Mesendoderm (in vitro differentiated cells): ENCODE results near the gene REN.

Source experiments
- DNase-seq: peaks from one replicate; pipeline ENCODE4 v3.0.0; 2013
- H2AK5ac ChIP-seq: 2 replicates; pipeline ENCODE4 v1.6.1; 2013; ENCODE audit warnings: low read length, inconsistent platforms
- H2BK120ac ChIP-seq: 2 replicates; pipeline ENCODE4 v1.6.1; 2013; ENCODE audit warnings: low read depth, mild to moderate bottlenecking, low read length, moderate library complexity, mixed read lengths
- H2BK15ac ChIP-seq: replicated peaks from 2 replicates; pipeline ENCODE4 v1.6.1; 2013; ENCODE audit warnings: low read depth, mild to moderate bottlenecking, moderate library complexity
- H2BK5ac ChIP-seq: 2 replicates; pipeline ENCODE4 v1.6.1; 2013; ENCODE audit warnings: low read length, inconsistent platforms
- H3K18ac ChIP-seq: 2 replicates; pipeline ENCODE4 v1.6.1; 2013; ENCODE audit warnings: mild to moderate bottlenecking, low read length, mixed read lengths
- H3K23ac ChIP-seq: one replicate; pipeline ENCODE4 v1.6.1; 2013; ENCODE audit warnings: low read length
- H3K27ac ChIP-seq: 2 replicates; pipeline ENCODE4 v1.5.1; 2013; ENCODE audit warnings: low read depth, mild to moderate bottlenecking, inconsistent platforms, low read length, moderate library complexity
- H3K27me3 ChIP-seq: 2 replicates; pipeline ENCODE4 v1.6.1; 2013; ENCODE audit warnings: low read length, control low read depth, mild to moderate bottlenecking, inconsistent platforms; ENCODE audit not compliant: insufficient read depth, poor library complexity
- H3K36me3 ChIP-seq: 2 replicates; pipeline ENCODE4 v1.6.1; 2013; ENCODE audit warnings: low read length, inconsistent platforms; ENCODE audit not compliant: control insufficient read depth, insufficient read depth
- H3K4ac ChIP-seq: one replicate; pipeline ENCODE4 v1.6.1; 2013; ENCODE audit warnings: low read depth, mild to moderate bottlenecking, low read length, moderate library complexity
- H3K4me1 ChIP-seq: 2 replicates; pipeline ENCODE4 v1.6.1; 2013; ENCODE audit warnings: low read depth, low read length, inconsistent platforms; ENCODE audit not compliant: control insufficient read depth
- H3K4me2 ChIP-seq: 2 replicates; pipeline ENCODE4 v1.6.1; 2013; ENCODE audit warnings: low read length
- H3K4me3 ChIP-seq: 2 replicates; pipeline ENCODE4 v1.5.1; 2013; ENCODE audit warnings: mild to moderate bottlenecking, low read length
- H3K56ac ChIP-seq: one replicate; pipeline ENCODE4 v1.6.1; 2013; ENCODE audit warnings: low read length
- H3K79me1 ChIP-seq: 2 replicates; pipeline ENCODE4 v1.6.1; 2013; ENCODE audit warnings: low read length, inconsistent platforms
- H3K79me2 ChIP-seq: 2 replicates; pipeline ENCODE4 v1.6.1; 2013; ENCODE audit warnings: mild to moderate bottlenecking, low read length; ENCODE audit not compliant: control insufficient read depth, insufficient read depth
- H3K9ac ChIP-seq: 2 replicates; pipeline ENCODE4 v1.6.1; 2013; ENCODE audit warnings: low read length, inconsistent platforms
- H4K5ac ChIP-seq: one replicate; pipeline ENCODE4 v1.6.1; 2013; ENCODE audit warnings: low read length
- H4K8ac ChIP-seq: one replicate; pipeline ENCODE4 v1.6.1; 2013; ENCODE audit warnings: low read depth, mild to moderate bottlenecking, control low read depth, low read length, moderate library complexity
- WGBS: extraction: QIAGEN DNeasy Blood & Tissue Kit; methylation state at CpG from one replicate; pipeline ENCODE4 v1.1.7; 2013; ENCODE audit warnings: low lambda C conversion rate, missing lambda C conversion rate; ENCODE audit not compliant: insufficient coverage; ENCODE audit errors: extremely low coverage; 5-methylcytosine and 5-hydroxymethylcytosine counted together

Gene REN

DNA sequence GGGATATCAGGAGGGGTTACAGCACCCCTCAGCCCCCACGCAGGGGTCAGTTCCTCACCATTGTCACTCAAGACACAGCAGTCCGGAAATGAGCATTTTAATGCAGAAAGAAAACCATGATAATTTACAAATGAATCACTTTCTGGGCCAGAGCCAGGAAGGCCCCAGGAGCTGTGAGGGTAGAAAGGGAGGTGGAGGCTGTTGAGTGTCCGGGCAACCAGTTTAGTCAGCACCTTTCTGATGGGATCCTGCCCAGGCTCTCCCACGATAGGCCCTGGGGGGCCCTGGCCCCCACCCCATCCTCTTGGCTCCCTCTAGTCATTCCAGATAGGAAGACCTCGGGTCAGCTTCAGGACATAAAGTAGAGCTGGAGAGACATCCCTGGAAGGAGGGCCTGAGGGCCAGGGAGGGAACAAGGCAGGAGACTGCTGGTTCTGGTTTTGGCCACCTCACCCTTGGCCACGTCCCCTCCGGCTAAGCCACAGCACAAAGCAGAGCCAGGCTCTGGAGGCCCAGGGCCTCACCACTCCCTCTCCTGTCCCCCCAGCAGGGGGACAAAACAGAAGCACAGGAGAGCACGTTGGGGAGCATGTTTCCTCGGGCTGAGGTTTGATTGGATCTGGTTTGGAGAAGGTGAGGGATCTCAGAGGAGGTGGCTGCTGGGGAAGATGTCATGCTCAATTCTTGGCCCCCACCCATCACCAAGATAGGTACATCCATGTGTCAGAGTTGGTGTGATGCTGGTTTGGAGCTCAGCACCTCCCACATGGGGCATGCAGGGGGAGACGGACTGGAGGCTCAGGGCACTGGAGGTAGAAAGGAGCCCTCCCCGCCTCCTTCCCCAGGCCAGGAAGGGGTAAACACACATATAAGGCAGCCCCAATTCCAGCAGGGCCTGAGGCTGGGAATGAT, 34.9 kb downstream of the REN start:
- no CpG with 5 or more reads among the region's 11 CpGs for WGBS
- H3K79me1 ChIP-seq = no peaks in the 10 kb centered on the region
- no peak overlapping the region for H4K8ac ChIP-seq

DNA sequence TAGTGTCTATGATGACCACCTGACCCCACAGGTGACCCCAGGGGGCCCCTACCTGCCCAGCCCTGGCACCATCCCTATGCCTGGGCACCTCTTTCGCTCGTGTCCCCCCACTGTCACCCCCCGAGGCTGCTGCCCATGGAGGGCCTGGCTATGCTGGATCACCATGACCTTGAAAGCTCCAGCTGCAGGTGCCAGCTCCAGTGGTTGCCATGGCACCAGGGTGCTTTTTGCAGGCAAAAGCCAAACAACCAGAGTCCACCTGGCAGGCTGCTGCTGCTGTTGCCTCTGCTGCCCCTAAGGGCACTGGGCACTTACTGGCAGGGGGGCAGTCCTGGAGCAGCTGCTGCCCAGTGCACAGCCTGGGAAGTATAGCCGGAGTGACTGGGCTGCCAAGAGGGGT, 36.0 kb downstream of the REN start:
- no peak overlapping the region for H2BK120ac ChIP-seq
- no peak overlapping the region for H2AK5ac ChIP-seq
- no peak overlapping the region for H3K18ac ChIP-seq
- WGBS = no CpG with 5 or more reads among the region's 4 CpGs
- DNase-seq = no peak
- H3K4ac ChIP-seq = no peak overlapping the region
- H3K56ac ChIP-seq = no peak overlapping the region
- H3K9ac ChIP-seq = no peak overlapping the region
- no peak overlapping the region for H4K5ac ChIP-seq
- H3K79me1 ChIP-seq = no peaks in the 10 kb centered on the region
- H3K79me2 ChIP-seq = no peaks in the 10 kb centered on the region
- H3K23ac ChIP-seq = no peak overlapping the region
- no peaks in the 10 kb centered on the region for H3K27me3 ChIP-seq
- H3K4me3 ChIP-seq = no peak overlapping the region
- H3K4me2 ChIP-seq = no peak overlapping the region
- H2BK5ac ChIP-seq = no peak overlapping the region
- H3K36me3 ChIP-seq = peaks cover 7% of the 10 kb centered on the region
- no peak overlapping the region for H2BK15ac ChIP-seq
- H3K27ac ChIP-seq = no peak overlapping the region
- H4K8ac ChIP-seq = no peak overlapping the region
- H3K4me1 ChIP-seq = peaks cover 3% of the 10 kb centered on the region

More for the DNA sequence above, 34.9 kb downstream of the REN start:
- Histone ChIP-seq H2BK15ac (no peak overlapping the region), H3K4ac (no peak overlapping the region), H2BK5ac (no peak overlapping the region), H3K56ac (no peak overlapping the region), H3K9ac (no peak overlapping the region), H2BK120ac (no peak overlapping the region), H3K18ac (no peak overlapping the region), H3K4me1 (peaks cover 3% of the 10 kb centered on the region), H3K27ac (no peak overlapping the region), H3K23ac (no peak overlapping the region), H3K4me3 (no peak overlapping the region), H3K36me3 (peaks cover 1% of the 10 kb centered on the region), H3K27me3 (no peaks in the 10 kb centered on the region), H3K4me2 (no peak overlapping the region), H4K5ac (no peak overlapping the region), H3K79me2 (no peaks in the 10 kb centered on the region), H2AK5ac (no peak overlapping the region)
- DNase-seq = peak; percentile 29

DNA sequence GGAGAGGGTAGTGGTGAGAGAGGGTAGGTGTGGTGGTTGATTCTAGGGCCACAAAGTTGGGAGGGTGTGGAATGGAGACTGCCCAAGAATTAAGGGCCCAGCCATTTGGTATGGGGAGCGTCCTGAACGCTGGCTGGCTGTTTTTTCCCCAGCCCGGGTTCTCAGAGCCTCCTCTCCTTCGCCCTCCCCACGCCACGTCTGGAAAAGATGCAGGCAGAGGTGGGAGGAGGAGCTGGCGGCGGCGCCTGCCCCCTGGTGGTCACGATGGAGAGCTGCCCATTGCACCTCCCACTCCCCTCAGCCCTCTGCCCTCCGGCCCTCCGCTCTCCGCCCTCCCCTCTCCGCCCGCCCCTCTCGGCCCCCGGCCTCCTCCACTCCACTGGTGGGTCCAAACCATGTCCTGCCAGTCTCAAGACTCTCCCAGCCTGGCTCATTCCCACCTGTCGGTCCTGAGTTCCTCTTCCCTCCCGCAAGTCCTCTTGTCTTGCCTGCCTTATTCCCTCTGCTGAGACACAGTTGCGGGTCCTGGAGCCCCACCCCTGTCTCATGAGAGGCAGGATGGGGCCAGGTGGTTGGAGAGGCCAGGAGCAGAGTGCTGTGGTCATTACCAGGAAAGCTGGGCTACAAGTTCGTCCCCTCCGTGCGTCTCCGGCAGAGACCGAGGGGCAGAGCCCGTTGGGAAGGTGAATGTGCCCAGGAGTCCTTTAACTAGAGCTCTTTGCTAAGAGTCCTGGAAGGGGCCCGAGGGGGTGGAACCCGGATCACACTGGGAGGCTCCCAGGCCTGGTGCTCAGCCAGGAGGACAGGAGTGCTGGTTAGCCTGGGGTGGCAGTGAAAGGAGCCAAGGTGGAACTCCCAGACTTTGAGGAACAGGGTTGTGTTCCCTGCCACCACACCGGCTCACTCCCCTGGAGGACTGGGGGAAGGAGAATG, 36.9 kb downstream of the REN start:
- Histone ChIP-seq H3K27ac (no peak overlapping the region), H3K79me1 (no peaks in the 10 kb centered on the region), H4K5ac (no peak overlapping the region), H3K4me3 (no peak overlapping the region), H3K36me3 (peaks cover 7% of the 10 kb centered on the region), H3K27me3 (no peaks in the 10 kb centered on the region), H3K9ac (peak overlapping the region; percentile 56), H3K18ac (no peak overlapping the region), H2BK120ac (no peak overlapping the region), H3K56ac (peak overlapping the region; percentile 86), H2BK5ac (no peak overlapping the region), H3K4ac (no peak overlapping the region), H3K4me1 (peaks cover 3% of the 10 kb centered on the region), H3K79me2 (no peaks in the 10 kb centered on the region), H4K8ac (no peak overlapping the region), H2AK5ac (no peak overlapping the region), H3K23ac (no peak overlapping the region), H3K4me2 (peak overlapping the region; percentile 67), H2BK15ac (no peak overlapping the region)
- no CpG with 5 or more reads among the region's 29 CpGs for WGBS
- DNase-seq = peak; percentile 82

DNA sequence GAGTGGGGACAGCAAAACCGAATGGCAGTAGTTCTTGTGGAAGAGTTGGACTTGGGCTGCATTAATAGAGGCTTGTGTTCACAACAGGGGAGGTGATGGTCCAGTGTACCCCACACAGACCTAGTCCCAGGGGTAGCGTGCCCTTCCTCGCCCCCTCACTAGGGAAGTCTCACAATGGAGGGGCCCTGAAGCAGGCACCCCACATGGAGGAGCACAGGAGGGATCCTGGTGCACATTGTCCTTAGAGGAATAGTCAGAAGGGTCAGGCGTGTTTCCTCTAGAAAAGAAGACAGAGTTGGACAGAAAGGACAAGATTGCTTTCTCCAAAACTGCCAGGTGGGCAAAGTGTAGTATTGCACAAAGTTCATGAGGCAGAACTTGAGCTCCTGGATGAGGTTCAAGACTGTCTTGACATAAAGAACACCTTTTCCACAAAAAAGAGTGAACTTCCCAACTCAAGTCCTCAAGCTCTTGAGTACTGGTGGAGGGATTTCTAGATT, 37.6 kb downstream of the REN start:
- H3K36me3 ChIP-seq = peaks cover 7% of the 10 kb centered on the region
- H3K4ac ChIP-seq = no peak overlapping the region
- no peaks in the 10 kb centered on the region for H3K27me3 ChIP-seq
- H3K27ac ChIP-seq = no peak overlapping the region
- no peak for DNase-seq
- no CpG with 5 or more reads among the region's 4 CpGs for WGBS
- no peak overlapping the region for H2BK15ac ChIP-seq
- no peak overlapping the region for H3K23ac ChIP-seq
- H3K9ac ChIP-seq = no peak overlapping the region
- no peaks in the 10 kb centered on the region for H3K79me1 ChIP-seq
- no peak overlapping the region for H2BK5ac ChIP-seq
- H2AK5ac ChIP-seq = no peak overlapping the region
- H4K8ac ChIP-seq = no peak overlapping the region
- no peak overlapping the region for H3K56ac ChIP-seq
- no peaks in the 10 kb centered on the region for H3K79me2 ChIP-seq
- no peak overlapping the region for H3K18ac ChIP-seq
- no peak overlapping the region for H4K5ac ChIP-seq
- no peak overlapping the region for H3K4me2 ChIP-seq
- H3K4me1 ChIP-seq = peaks cover 3% of the 10 kb centered on the region
- H3K4me3 ChIP-seq = no peak overlapping the region
- H2BK120ac ChIP-seq = no peak overlapping the region

DNA sequence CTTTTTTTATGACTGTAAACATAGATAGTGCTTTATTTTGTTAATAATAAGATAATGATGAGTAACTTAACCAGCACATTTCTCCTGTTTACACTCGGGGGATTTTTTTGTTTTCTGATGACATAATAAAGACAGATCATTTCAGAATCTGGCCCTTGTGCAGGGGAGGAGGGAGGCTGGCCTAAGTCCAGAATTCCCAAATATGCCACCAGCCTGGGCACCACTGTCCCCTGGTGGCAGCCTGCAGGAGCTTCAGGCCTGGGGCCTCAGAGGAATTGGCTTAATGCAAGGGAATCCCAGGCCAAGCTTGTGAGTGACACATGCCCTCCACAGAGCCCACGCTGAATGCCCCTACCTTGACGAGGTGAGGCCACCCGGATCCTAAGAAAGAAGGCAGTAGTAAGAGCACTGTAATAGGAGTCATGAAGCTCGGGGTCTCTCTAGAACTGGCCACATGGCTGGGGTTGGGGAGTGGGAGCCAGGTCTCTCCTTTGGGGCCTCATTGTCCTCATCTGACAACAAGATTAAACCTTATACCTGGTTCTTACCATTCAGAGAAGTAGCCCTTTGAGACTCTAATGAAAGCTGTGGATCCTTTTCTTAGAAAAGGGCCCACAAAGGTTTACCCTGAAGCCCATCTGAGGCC, 38.4 kb downstream of the REN start:
- peaks cover 11% of the 10 kb centered on the region for H3K36me3 ChIP-seq
- H3K9ac ChIP-seq = no peak overlapping the region
- H2BK5ac ChIP-seq = no peak overlapping the region
- no peak overlapping the region for H3K4ac ChIP-seq
- no peak overlapping the region for H2AK5ac ChIP-seq
- no peaks in the 10 kb centered on the region for H3K79me2 ChIP-seq
- H3K27me3 ChIP-seq = no peaks in the 10 kb centered on the region
- H3K4me2 ChIP-seq = no peak overlapping the region
- WGBS = no CpG with 5 or more reads among the region's 5 CpGs
- no peak overlapping the region for H3K4me3 ChIP-seq
- DNase-seq = peak; percentile 76
- no peak overlapping the region for H2BK120ac ChIP-seq
- no peak overlapping the region for H3K18ac ChIP-seq
- no peak overlapping the region for H3K23ac ChIP-seq
- H3K56ac ChIP-seq = no peak overlapping the region
- H2BK15ac ChIP-seq = no peak overlapping the region
- no peak overlapping the region for H4K5ac ChIP-seq
- H3K4me1 ChIP-seq = peaks cover 3% of the 10 kb centered on the region
- H3K79me1 ChIP-seq = peaks cover 3% of the 10 kb centered on the region
- H3K27ac ChIP-seq = no peak overlapping the region
- H4K8ac ChIP-seq = no peak overlapping the region
